DOHH2 (cell line): ENCODE results near the gene PCBD1.

Source experiments
- H3F3A ChIP-seq: fragments of 200-600 bp; sonication (generic), shearing (Covaris generic); 2 replicates; pipeline ENCODE4 v1.6.0; 2016; ENCODE audit warnings: antibody characterized with exemption, mild to moderate bottlenecking; ENCODE audit not compliant: control insufficient read depth, insufficient read depth
- H3K27ac ChIP-seq: fragments of 200-600 bp; sonication (generic); 2 replicates; pipeline ENCODE4 v1.5.1; 2014; ENCODE audit warnings: low read depth, mild to moderate bottlenecking, low read length, moderate library complexity
- H3K27me3 ChIP-seq: fragments of 200-600 bp; sonication (generic); 2 replicates; pipeline ENCODE4 v1.6.1; 2014; ENCODE audit warnings: mild to moderate bottlenecking, low read length, mixed read lengths; ENCODE audit not compliant: control insufficient read depth
- H3K36me3 ChIP-seq: fragments of 200-600 bp; sonication (generic); 2 replicates; pipeline ENCODE4 v1.6.1; 2014; ENCODE audit warnings: mild to moderate bottlenecking, low read length, moderate library complexity, mixed read lengths; ENCODE audit not compliant: control insufficient read depth
- H3K4me1 ChIP-seq: fragments of 200-600 bp; sonication (generic); 2 replicates; pipeline ENCODE4 v1.6.1; 2014; ENCODE audit warnings: mild to moderate bottlenecking, low read length, mixed read lengths; ENCODE audit not compliant: control insufficient read depth
- H3K4me2 ChIP-seq: fragments of 200-600 bp; sonication (generic); 2 replicates; pipeline ENCODE4 v1.6.0; 2014; ENCODE audit warnings: mild to moderate bottlenecking, low read length, moderate library complexity
- H3K4me3 ChIP-seq: fragments of 200-600 bp; sonication (generic); 2 replicates; pipeline ENCODE4 v1.5.1; 2014; ENCODE audit warnings: mild to moderate bottlenecking, low read length, mixed read lengths
- H3K79me2 ChIP-seq: fragments of 200-600 bp; sonication (generic); 2 replicates; pipeline ENCODE4 v1.6.1; 2014; ENCODE audit warnings: mild to moderate bottlenecking, low read length, mixed read lengths; ENCODE audit not compliant: control insufficient read depth
- H3K9me2 ChIP-seq: fragments of 200-600 bp; sonication (generic); replicated peaks from 2 replicates; pipeline ENCODE4 v1.6.1; 2014; ENCODE audit warnings: mild to moderate bottlenecking, low read length, mixed read lengths; ENCODE audit not compliant: control insufficient read depth
- H3K9me3 ChIP-seq: fragments of 200-600 bp; sonication (generic); 2 replicates; pipeline ENCODE4 v1.6.1; 2014; ENCODE audit warnings: antibody characterized with exemption, low read length, mixed read lengths; ENCODE audit not compliant: control insufficient read depth, insufficient read depth
- H4K20me1 ChIP-seq: fragments of 200-600 bp; sonication (generic); 2 replicates; pipeline ENCODE4 v1.6.0; 2014; ENCODE audit warnings: low read depth, mild to moderate bottlenecking, antibody characterized with exemption, low read length, moderate library complexity; ENCODE audit not compliant: control insufficient read depth, insufficient read depth
- CTCF ChIP-seq: fragments of 200-600 bp; sonication (generic); IDR thresholded peaks from one replicate; pipeline ENCODE4 v1.5.1; 2014; ENCODE audit warnings: antibody characterized with exemption, mild to moderate bottlenecking, low read depth, low read length; ENCODE audit not compliant: poor library complexity, severe bottlenecking
- EZH2phosphoT487 ChIP-seq: fragments of 200-600 bp; sonication (generic); IDR thresholded peaks from 2 replicates; pipeline ENCODE4 v1.6.1; 2017; ENCODE audit warnings: borderline replicate concordance, mild to moderate bottlenecking, antibody characterized with exemption, low read length, moderate library complexity, mixed read lengths

PCBD1 gene

GRCh38 chr10:70928140-70928539 lies 39.8 kb upstream of the PCBD1 start:
- H3K27me3 ChIP-seq, result no peaks in the 10 kb centered on the region
- no peaks in the 10 kb centered on the region for H3F3A ChIP-seq

GRCh38 chr10:70927189-70927943 lies 39.0 kb upstream of the PCBD1 start:
- H3K4me1 ChIP-seq, result no peaks in the 10 kb centered on the region
- H3K4me3 ChIP-seq, result no peak overlapping the region
- no peaks in the 10 kb centered on the region for H3F3A ChIP-seq
- H3K9me3 ChIP-seq, result no peaks in the 10 kb centered on the region
- H3K36me3 ChIP-seq, result no peaks in the 10 kb centered on the region
- no peaks in the 10 kb centered on the region for H3K79me2 ChIP-seq
- no peak overlapping the region for H3K27ac ChIP-seq
- no peaks in the 10 kb centered on the region for H3K27me3 ChIP-seq
- H3K9me2 ChIP-seq, result no peaks in the 10 kb centered on the region
- H3K4me2 ChIP-seq, result no peak overlapping the region
- no peaks in the 10 kb centered on the region for H4K20me1 ChIP-seq
- TF ChIP-seq EZH2phosphoT487 (no peak), CTCF (no peak)

More at GRCh38 chr10:70928140-70928539, 39.8 kb upstream of the PCBD1 start:
- Histone ChIP-seq H4K20me1 (no peaks in the 10 kb centered on the region), H3K4me2 (no peak overlapping the region), H3K9me2 (no peaks in the 10 kb centered on the region), H3K9me3 (no peaks in the 10 kb centered on the region), H3K27ac (no peak overlapping the region), H3K4me1 (no peaks in the 10 kb centered on the region), H3K79me2 (no peaks in the 10 kb centered on the region), H3K36me3 (no peaks in the 10 kb centered on the region), H3K4me3 (no peak overlapping the region)
- TF ChIP-seq CTCF, result no peak
- TF ChIP-seq EZH2phosphoT487, result no peak

GRCh38 chr10:70926226-70927000 lies 38.0 kb upstream of the PCBD1 start:
- H3K4me3 ChIP-seq, result no peak overlapping the region
- no peaks in the 10 kb centered on the region for H4K20me1 ChIP-seq
- no peaks in the 10 kb centered on the region for H3K36me3 ChIP-seq
- no peaks in the 10 kb centered on the region for H3F3A ChIP-seq
- H3K9me3 ChIP-seq, result no peaks in the 10 kb centered on the region
- no peaks in the 10 kb centered on the region for H3K27me3 ChIP-seq
- H3K4me2 ChIP-seq, result no peak overlapping the region
- H3K79me2 ChIP-seq, result no peaks in the 10 kb centered on the region
- no peak overlapping the region for H3K27ac ChIP-seq
- TF ChIP-seq EZH2phosphoT487, result no peak
- TF ChIP-seq CTCF, result no peak
- no peaks in the 10 kb centered on the region for H3K9me2 ChIP-seq
- H3K4me1 ChIP-seq, result no peaks in the 10 kb centered on the region
